Activated naive CD4-positive, alpha-beta T cell treated with anti-CD3 and anti-CD28 coated beads, Interleukin-2, amount 50 U/mL, for 16 hours (primary cell): Measurements from ENCODE around the gene KRT6A.

Experiments used
- DNase-seq: peaks from one replicate; pipeline ENCODE4 v3.0.0-alpha.2; 2020

Gene KRT6A

GRCh38 chr12:52493172-52493571, at the start of gene KRT6A:
KRT6A (minus strand) TSS chr12:52493257; CDS start chr12:52493188, 69 bp downstream.
- no peak for DNase-seq

- DNase-seq: no peak
These were observed 49.1 kb upstream of the KRT6A start for GRCh38 chr12:52542157-52542556.

- DNase-seq: no peak
These were observed 48.7 kb upstream of the KRT6A start for GRCh38 chr12:52541709-52542108.

- no peak for DNase-seq
These were observed 47.5 kb upstream of the KRT6A start for GRCh38 chr12:52540531-52540930.

DNA sequence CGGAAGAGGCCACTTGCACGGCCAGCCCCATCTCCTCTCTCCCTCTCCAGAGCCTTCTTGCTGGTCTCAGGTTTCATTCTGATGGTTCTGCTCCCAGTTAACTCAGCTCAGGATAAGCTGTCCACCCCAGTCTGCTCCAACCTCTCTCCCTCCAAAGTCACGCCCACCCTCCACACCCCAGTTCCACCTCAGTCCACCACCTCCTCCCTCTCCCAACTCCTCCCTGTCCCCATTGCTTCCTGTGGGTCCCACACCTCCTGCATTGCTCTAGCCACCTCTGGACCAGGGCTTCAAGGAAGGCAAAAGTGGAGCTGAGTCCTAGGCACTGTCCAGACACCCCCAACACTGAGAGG, 46.7 kb upstream of the KRT6A start:
- DNase-seq: no peak

GRCh38 chr12:52539083-52539820, 46.2 kb upstream of the KRT6A start:
- no peak for DNase-seq

DNA sequence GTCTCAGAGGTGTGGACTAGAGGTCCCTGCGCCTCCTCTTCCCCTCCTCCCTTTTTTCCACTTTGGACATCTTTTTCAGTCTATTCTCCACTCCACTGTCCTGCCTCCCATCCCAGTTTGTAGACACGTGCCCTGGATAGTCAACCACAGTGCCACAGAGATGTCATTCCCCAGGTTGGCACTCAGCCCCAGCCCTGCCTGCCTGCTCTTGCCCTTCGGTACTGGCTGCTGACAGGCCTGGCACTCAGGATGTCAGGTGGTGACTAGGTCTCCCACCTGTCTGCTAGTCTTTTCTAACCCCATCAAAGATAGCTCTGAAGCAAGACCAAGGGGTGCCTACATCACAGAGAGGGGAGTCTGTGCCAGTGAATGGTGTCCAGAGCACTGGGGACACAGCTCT, 44.0 kb upstream of the KRT6A start:
- no peak for DNase-seq

GRCh38 chr12:52535574-52535973, 42.5 kb upstream of the KRT6A start:
- DNase-seq: no peak

GRCh38 chr12:52534482-52534881, 41.4 kb upstream of the KRT6A start:
- no peak for DNase-seq

DNA sequence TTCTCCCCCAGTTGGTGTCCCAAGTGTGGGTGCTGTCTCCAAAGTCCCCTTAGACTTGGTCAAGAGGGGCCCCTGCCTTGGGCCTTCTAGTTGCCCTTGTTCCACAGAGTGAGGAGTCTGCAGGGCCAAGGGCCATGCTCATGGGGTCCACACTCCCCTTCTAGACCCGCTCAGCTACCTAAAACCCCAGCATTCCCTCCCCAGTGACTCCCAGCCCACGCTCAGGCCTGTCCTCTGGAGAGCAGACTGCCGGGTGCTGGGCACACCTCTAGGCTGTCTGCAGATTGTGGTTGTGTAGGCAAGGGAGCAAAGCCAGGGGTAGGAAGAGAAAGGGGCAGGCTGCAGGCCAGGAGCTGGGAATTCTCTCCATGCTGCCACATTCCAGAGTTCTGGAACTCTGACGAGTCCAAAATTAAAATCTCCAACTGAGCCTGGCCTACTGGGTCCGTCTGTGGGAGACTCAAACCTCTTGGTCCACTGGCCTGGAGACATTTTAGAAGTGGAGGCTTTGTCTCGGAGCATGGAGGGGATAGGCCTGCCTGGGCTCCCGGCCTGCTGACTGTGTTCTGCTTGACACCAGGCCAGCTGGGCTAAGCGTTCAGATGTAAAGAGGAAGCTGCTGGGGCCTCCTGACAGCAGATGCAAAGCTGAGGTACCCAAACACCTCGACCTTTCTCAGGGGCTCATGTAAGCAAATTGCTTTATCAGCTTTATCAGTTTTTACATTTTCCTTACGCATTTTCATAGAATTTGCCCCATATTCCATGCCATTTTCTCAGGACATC, 40.8 kb upstream of the KRT6A start:
- DNase-seq: no peak

DNA sequence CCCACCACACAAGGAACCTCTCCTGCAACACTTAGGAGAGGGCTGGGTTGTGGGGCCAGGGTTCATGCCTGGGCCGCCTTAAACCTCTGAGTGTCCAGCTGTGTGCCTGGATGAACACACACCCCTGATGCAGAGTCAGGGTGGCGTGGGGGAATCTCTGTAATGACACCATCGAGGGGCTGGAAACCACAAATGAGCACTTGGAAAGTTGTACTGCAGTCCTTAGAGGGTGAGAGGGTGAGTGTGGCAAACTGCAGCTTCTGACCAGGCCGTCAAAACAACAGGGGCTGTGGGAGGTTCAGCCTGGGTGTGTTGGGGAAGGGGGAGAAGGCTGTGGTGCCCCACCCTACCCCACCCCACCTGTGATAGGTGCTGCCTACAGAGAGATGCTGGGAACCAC, 39.6 kb upstream of the KRT6A start:
- no peak for DNase-seq

GRCh38 chr12:52531566-52532300, 38.7 kb upstream of the KRT6A start:
- DNase-seq: no peak

- DNase-seq: no peak
These were observed 37.8 kb upstream of the KRT6A start for GRCh38 chr12:52530905-52531304.

DNA sequence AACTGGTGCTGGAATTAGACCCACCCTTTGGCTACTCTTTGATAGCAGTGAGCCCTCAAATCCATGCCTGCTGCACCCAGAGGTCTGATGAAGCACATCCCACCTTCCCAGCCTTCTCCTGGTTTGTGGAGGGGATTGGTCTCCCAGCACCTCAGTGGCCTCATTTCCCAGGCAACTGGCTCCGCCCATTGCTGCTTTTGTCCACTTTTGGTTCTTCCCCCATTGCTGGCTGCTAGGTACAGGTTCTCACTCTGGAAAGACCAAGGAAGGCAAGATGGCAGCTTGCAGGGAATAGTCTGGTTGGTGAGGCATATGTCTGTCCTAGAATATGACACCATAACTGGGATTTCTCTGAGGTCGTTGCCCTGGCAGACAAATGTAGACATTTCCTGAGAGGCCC, 37.3 kb upstream of the KRT6A start:
- no peak for DNase-seq

DNA sequence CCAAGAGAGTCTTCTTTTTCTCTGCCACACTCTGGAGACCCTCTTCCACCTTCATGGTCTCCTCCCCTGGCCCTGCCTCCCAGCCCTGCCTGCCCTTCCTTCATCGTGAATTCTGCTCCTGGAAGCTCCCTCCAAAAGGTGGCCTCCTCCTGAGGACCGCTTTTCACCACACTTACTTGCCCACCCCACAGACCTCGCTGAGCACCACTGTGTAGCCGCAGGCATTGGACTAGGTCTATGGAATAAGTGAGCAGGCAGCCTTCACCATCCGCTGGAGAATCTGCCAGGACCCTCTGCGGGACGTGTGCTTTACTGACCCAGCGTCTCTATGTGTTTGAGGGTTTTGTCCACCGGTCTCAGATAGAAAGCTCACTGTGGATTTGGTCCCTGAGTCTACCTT, 36.8 kb upstream of the KRT6A start:
- DNase-seq: no peak

DNA sequence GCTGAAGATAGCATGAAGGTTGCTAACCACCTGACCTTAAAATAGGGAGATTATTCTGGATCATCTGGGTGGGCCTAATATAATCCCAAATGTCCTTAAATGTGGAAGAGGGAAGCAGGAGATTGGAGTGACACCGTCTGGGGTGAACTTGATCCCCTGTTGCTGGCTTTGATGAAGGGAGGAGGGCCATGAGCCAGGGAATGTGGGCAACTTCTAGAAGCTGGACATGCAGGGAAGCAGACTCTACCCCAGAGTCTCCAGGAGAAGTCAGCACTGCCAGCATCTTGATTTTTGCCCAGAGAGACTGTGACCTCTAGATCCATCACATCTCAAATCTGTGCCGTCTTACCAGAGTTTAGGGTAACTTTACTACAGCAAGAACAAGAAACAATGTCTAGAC, 36.4 kb upstream of the KRT6A start:
- no peak for DNase-seq

DNA sequence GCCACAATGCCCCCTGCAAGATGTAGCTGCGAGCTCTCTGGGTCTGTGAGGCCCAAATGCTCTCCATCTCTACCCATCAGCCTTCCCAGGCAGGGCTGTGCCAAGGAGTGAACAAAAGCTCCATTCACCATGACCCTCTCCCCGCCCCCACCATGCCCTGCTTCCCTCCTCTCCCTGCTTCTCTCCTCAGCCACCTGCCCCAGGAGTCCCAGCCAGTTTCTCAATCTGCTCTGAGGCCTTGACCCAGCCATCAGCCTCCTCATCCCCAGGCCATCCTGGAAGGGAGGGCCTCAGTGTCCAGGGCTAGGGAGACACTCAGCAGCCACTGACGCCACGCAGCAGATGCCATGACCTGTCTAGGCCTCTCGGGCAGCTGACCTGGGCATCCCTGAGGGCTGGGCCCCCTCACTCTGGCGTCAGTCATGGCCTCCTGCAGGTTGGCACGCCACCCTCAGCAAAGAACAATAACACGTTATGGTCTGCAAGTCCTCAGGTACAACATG, 35.6 kb upstream of the KRT6A start:
- no peak for DNase-seq

GRCh38 chr12:52527121-52527800, 34.2 kb upstream of the KRT6A start:
- DNase-seq: no peak

GRCh38 chr12:52526511-52526951, 33.5 kb upstream of the KRT6A start:
- DNase-seq: no peak

DNA sequence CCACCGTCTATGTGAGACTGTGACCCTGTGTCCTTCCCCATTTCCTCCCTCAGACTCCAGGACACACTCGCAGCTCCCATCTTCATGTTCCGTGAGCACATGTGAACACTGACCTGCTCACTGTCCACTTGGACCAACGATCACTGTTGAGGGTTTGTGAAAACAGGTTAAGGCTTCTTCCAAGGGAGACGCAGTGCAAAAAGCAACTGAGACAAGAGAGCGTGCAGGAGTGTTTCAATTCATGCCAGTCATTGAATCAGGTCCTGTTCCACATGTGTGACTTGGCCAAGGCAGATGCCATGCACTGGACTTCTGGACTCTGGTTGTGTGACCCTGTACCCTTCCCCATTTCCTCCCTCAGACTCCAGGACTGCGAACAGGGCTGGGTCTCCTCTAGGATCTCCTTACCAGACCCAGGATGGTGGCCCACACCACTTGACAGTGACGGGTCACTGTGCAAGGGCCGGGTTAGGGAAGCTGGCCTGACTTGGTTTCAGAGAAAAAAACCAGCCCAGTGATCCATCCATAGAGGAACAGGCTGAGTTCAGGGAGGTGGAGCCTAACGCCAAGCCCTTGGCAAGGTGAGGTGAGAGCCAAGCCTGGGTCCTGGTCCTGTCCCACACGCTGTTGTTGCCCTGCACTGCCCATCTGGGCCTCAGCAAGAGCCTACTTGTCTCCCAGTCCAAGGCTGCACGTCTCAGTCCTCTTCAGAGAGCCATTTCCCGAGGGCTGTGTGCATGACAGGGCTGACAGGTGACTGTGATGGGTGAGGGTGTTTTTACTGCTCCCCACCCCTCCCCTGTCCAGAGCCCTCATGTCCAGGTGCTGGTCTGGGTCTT, 32.8 kb upstream of the KRT6A start:
- no peak for DNase-seq

GRCh38 chr12:52524898-52525591, 32.0 kb upstream of the KRT6A start:
- no peak for DNase-seq
